Testis (tissue), 3 donors: Measurements from ENCODE around the gene BBX. TPM values are rescaled to one million over a fixed set of nuclear protein-coding genes. Genes with fewer than 3 reads are reported as not detected.

Experiments
- DNase-seq: peaks from one replicate; pipeline ENCODE4 v3.0.0-alpha.2; 2019
- H3K27ac ChIP-seq, 2 donors: fragments of 200-600 bp; sonication (generic); one replicate each; pipeline ENCODE4 v1.5.1; 2019
- H3K27me3 ChIP-seq: fragments of 200-600 bp; sonication (generic); one replicate; pipeline ENCODE4 v1.5.1; 2019
- H3K36me3 ChIP-seq: fragments of 200-600 bp; sonication (generic); one replicate; pipeline ENCODE4 v1.5.1; 2017; ENCODE audit warnings: low read depth; ENCODE audit errors: missing control alignments
- H3K4me1 ChIP-seq: fragments of 200-600 bp; sonication (generic); one replicate; pipeline ENCODE4 v1.5.1; 2019
- H3K4me3 ChIP-seq, 2 donors: fragments of 200-600 bp; sonication (generic); one replicate each; pipeline ENCODE4 v1.5.1; 2017 to 2019
- H3K9me3 ChIP-seq: fragments of 200-600 bp; sonication (generic); one replicate; pipeline ENCODE4 v1.5.1; 2017
- POLR2A ChIP-seq: fragments of 450-650 bp; IDR thresholded peaks from one replicate; pipeline ENCODE4 v1.6.1; 2017; ENCODE audit warnings: antibody characterized with exemption, mild to moderate bottlenecking, moderate library complexity
- WGBS, 2 donors: methylation state at CpG; one replicate each; pipeline ENCODE4 v1.1.5; 2018; 5-methylcytosine and 5-hydroxymethylcytosine counted together
- intact Hi-C: fragments of 100-400 bp; cut with DNase I; formaldehyde crosslinking; loops from one replicate; pipeline ENCODE4 v1.15.1; 2023; ENCODE audit warnings: low total_unique reads
- polyA plus RNA-seq: library from polyadenylated mRNA; stranded (reverse); fragments of 350-450 nt; fragmentation: Illumina TruSeq; extraction: RNeasy Lipid Tissue Mini Kit (QIAGEN cat#74804); gene quantifications from one replicate; pipeline ENCODE4 v1.2.3, GENCODE V29; 2014; ENCODE audit warnings: low read depth, low replicate concordance; ENCODE audit not compliant: insufficient read depth
- total RNA-seq, 2 donors: library from RNA; depleted of rRNA; stranded (reverse); fragments of >200 nt; gene quantifications; one replicate each; pipeline ENCODE4 v1.2.3, GENCODE V29; 2016
- TF ChIP-seq, protein P1 (sequence below), 3 experiments: fragments of 450-650 bp in 2 of 3; fragments of 200-600 bp in 1 of 3; sonication (generic) in 1 of 3; IDR thresholded peaks; one replicate each; pipeline ENCODE4 v1.5.1; 2016 to 2019; ENCODE audit warnings: antibody characterized with exemption in 3 of 3, mild to moderate bottlenecking in 2 of 3, moderate library complexity in 1 of 3

Gene BBX
- total and polyA plus RNA-seq, 3 donors from 2014 or later, result 93.3 to 317 (median 312) TPM

DNA sequence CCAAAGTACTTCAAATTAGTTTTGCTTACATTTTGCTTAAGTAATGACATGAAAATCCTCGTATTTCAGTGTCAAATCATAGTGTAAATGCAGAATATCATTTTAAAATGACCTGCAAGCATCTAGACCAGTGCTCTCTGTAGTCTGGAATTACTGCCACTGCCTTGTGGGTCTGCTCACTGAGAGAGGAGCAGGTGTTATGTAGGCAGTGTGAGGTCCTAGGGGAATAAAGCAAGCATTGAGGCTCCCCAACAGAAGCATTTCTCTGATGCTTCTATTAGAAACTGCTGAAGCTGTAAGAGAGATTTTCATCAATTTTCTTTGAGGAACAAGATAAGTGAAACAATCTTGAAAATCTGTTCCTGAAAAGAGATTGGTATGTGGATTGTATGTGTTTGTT lies 253.2 kb downstream of the BBX start:
- TF ChIP-seq POLR2A, result no peak
- TF ChIP-seq, protein P1, sequence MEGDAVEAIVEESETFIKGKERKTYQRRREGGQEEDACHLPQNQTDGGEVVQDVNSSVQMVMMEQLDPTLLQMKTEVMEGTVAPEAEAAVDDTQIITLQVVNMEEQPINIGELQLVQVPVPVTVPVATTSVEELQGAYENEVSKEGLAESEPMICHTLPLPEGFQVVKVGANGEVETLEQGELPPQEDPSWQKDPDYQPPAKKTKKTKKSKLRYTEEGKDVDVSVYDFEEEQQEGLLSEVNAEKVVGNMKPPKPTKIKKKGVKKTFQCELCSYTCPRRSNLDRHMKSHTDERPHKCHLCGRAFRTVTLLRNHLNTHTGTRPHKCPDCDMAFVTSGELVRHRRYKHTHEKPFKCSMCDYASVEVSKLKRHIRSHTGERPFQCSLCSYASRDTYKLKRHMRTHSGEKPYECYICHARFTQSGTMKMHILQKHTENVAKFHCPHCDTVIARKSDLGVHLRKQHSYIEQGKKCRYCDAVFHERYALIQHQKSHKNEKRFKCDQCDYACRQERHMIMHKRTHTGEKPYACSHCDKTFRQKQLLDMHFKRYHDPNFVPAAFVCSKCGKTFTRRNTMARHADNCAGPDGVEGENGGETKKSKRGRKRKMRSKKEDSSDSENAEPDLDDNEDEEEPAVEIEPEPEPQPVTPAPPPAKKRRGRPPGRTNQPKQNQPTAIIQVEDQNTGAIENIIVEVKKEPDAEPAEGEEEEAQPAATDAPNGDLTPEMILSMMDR (IDR thresholded peaks at IDR 0.05), result no peak
- Histone ChIP-seq H3K4me1 (no peaks in the 10 kb centered on the region), H3K4me3 (no peak overlapping the region), H3K36me3 (no peaks in the 10 kb centered on the region), H3K27me3 (no peaks in the 10 kb centered on the region), H3K27ac (no peak overlapping the region), H3K9me3 (no peaks in the 10 kb centered on the region)
- intact Hi-C loops, result no loop called here
- DNase-seq, result no peak
- 91 to 98% methylated on average over 1 of the region's 1 CpG for WGBS, 2 donors

- no peak overlapping the region for H3K4me3 ChIP-seq
- H3K4me1 ChIP-seq, result no peaks in the 10 kb centered on the region
- DNase-seq, result no peak
- H3K36me3 ChIP-seq, result no peaks in the 10 kb centered on the region
- H3K27ac ChIP-seq, result no peak overlapping the region
- intact Hi-C loops, result no loop called here
- H3K27me3 ChIP-seq, result no peaks in the 10 kb centered on the region
- 95 to 98% methylated on average over 1 of the region's 1 CpG for WGBS, 2 donors
- TF ChIP-seq, protein P1 (IDR thresholded peaks at IDR 0.05), result no peak
- no peak for TF ChIP-seq POLR2A
- H3K9me3 ChIP-seq, result no peaks in the 10 kb centered on the region
Observed at GRCh38 chr3:107781253-107781652, 258.5 kb downstream of the BBX start.

DNA sequence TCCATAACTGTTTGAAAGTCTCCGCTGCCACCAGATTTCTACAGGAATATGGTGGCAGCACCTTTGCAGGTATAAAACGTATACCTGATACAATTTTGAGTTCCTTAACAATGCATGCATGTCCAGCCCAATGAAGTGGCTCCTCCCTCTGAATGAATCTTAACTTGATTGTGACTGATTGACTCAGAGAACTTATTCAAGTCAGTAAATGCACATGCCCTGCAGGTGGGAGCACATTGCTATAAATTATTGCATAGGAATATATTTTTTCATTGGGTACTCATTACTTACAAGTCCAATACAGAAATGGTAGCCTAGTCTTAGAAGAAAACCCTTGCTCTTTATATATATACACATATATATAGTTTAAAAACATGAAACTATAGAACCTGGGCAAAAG lies 259.3 kb downstream of the BBX start:
- TF ChIP-seq, protein P1 (IDR thresholded peaks at IDR 0.05), result no peak
- no peak for TF ChIP-seq POLR2A
- WGBS, 2 donors, result 84 to 91% methylated on average over 2 of the region's 2 CpGs
- no peak for DNase-seq
- no peaks in the 10 kb centered on the region for H3K9me3 ChIP-seq
- H3K4me3 ChIP-seq, result no peak overlapping the region
- no peaks in the 10 kb centered on the region for H3K27me3 ChIP-seq
- no peak overlapping the region for H3K27ac ChIP-seq
- no peaks in the 10 kb centered on the region for H3K4me1 ChIP-seq
- intact Hi-C loops, result no loop called here
- no peaks in the 10 kb centered on the region for H3K36me3 ChIP-seq

DNA sequence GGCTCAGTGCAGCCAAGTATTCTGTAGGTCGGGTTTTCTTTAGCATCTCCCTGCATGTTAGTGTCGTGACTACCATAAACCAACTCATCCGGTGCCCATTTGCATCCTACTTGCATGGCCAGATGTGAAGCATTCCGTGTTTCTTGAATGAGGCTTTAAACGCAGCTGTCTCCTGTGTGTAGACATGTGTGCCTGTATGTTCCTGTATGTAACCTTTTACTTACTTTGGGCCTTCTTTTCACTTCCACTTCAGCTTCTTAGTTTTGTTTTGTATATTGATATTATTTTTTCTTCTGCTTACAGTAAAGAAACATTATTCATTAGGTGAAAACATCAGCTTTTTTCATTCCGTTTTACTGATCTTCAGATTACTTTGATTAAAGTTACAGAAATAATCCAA lies 267.9 kb downstream of the BBX start:
- H3K27me3 ChIP-seq, result no peaks in the 10 kb centered on the region
- H3K9me3 ChIP-seq, result no peaks in the 10 kb centered on the region
- H3K36me3 ChIP-seq, result no peaks in the 10 kb centered on the region
- no peaks in the 10 kb centered on the region for H3K4me1 ChIP-seq
- H3K4me3 ChIP-seq, result no peak overlapping the region
- TF ChIP-seq, protein P1 (IDR thresholded peaks at IDR 0.05), result no peak
- TF ChIP-seq POLR2A, result no peak
- intact Hi-C loops, result no loop called here
- WGBS, 2 donors, result 92 to 96% methylated on average over 6 of the region's 6 CpGs
- no peak overlapping the region for H3K27ac ChIP-seq
- no peak for DNase-seq

GRCh38 chr3:107791027-107791426 lies 268.3 kb downstream of the BBX start:
- Histone ChIP-seq H3K36me3 (no peaks in the 10 kb centered on the region), H3K9me3 (no peaks in the 10 kb centered on the region), H3K27ac (no peak overlapping the region), H3K4me3 (no peak overlapping the region), H3K4me1 (no peaks in the 10 kb centered on the region), H3K27me3 (no peaks in the 10 kb centered on the region)
- intact Hi-C loops, result no loop called here
- no peak for DNase-seq
- 92 to 98% methylated on average over 1 of the region's 1 CpG for WGBS, 2 donors
- no peak for TF ChIP-seq POLR2A
- TF ChIP-seq, protein P1 (IDR thresholded peaks at IDR 0.05), result no peak
